HepG2 (cell line): ENCODE results near the gene HOXC5. TPM values are rescaled to one million over a fixed set of nuclear protein-coding genes. Genes with fewer than 3 reads are reported as not detected.
"Not testable (repeated sequence)": the region's sequence is repeated elsewhere in the genome, so short reads cannot be mapped to it uniquely, and the experiment has no call there.

Experiments
- ATAC-seq: fragments of 200-7000 bp; cut with Tn5 transposase; 3 replicates; pipeline ENCODE4 v1.9.1; 2020; ENCODE audit warnings: mild to moderate bottlenecking, moderate library complexity
- BruUV-seq: library from RNA; stranded (reverse); fragments of 400-500 nt; replicated peaks from 2 replicates; lab custom pipeline; 2021; lab: Mats Ljungman, UMichigan
- CTCF ChIA-PET: fragments of 300-600 bp; formaldehyde crosslinking; extraction: SDS; loops from one replicate; lab custom pipeline; 2021; ENCODE audit warnings: low total read pairs, inconsistent platforms, low intra/inter-chr PET ratio; lab: Yijun Ruan, JAX
- POLR2A ChIA-PET: fragments of 350-600 bp; sonication (Branson Sonifier 250); formaldehyde crosslinking; loops from one replicate; lab custom pipeline; 2020; ENCODE audit warnings: antibody characterized with exemption, inconsistent platforms; lab: Yijun Ruan, JAX
- DNase-seq: peaks from one replicate; pipeline ENCODE4 v3.0.0-alpha.2; 2015; ENCODE audit warnings: low spot score
- FAIRE-seq: peaks from 3 replicates; lab custom pipeline; 2011; peaks lifted over from hg19 to GRCh38; lab: Jason Lieb, UNC
- H2AFZ ChIP-seq: one replicate; pipeline ENCODE4 v1.6.1; 2011; ENCODE audit warnings: low read length, inconsistent platforms
- H3K27ac ChIP-seq: fragments of 300-600 bp; 3 replicates; pipeline ENCODE4 v1.8.0; 2011; ENCODE audit warnings: mixed run types, mild to moderate bottlenecking, mixed read lengths, low read length, inconsistent platforms; ENCODE audit not compliant: insufficient read depth; ENCODE audit errors: extremely low read length
- H3K27me3 ChIP-seq, 2 experiments: fragments of 200-600 bp in 1 of 2; 2 replicates in 1 of 2; 3 replicates in 1 of 2; pipeline versions ENCODE4 v1.6.0 to v1.8.0; 2011; ENCODE audit warnings: low read length in 2 of 2, mild to moderate bottlenecking in 2 of 2, moderate library complexity in 2 of 2, inconsistent platforms in 1 of 2; ENCODE audit not compliant: insufficient read depth in 2 of 2, control insufficient read depth in 1 of 2
- H3K36me3 ChIP-seq, 2 experiments: fragments of 200-600 bp in 1 of 2; replicated peaks in 1 of 2; 2 replicates in 1 of 2; 3 replicates in 1 of 2; pipeline versions ENCODE4 v1.5.1 to v1.8.0; 2011; ENCODE audit warnings: low read length in 2 of 2, inconsistent platforms in 1 of 2; ENCODE audit not compliant: insufficient read depth in 2 of 2, control insufficient read depth in 1 of 2
- H3K4me1 ChIP-seq: 2 replicates; pipeline ENCODE4 v1.5.1; 2012; ENCODE audit warnings: low read length, inconsistent platforms; ENCODE audit not compliant: insufficient read depth
- H3K4me2 ChIP-seq: 2 replicates; pipeline ENCODE4 v1.6.0; 2011; ENCODE audit warnings: low read depth, low read length, inconsistent platforms
- H3K4me3 ChIP-seq, 3 experiments: fragments of 200-600 bp in 1 of 3; sonication (generic), shearing (Covaris generic) in 1 of 3; replicated peaks in 1 of 3; 2 replicates each; pipeline ENCODE4 v1.5.1; 2011 to 2016; ENCODE audit warnings: low read length in 3 of 3, inconsistent platforms in 2 of 3, low read depth in 2 of 3, mild to moderate bottlenecking in 2 of 3, control low read depth in 1 of 3, mixed read lengths in 1 of 3; ENCODE audit not compliant: insufficient read depth in 1 of 3
- H3K79me2 ChIP-seq: one replicate; pipeline ENCODE4 v1.6.1; 2011; ENCODE audit warnings: low read length, inconsistent platforms; ENCODE audit not compliant: insufficient read depth
- H3K9ac ChIP-seq: 2 replicates; pipeline ENCODE4 v1.6.0; 2011; ENCODE audit warnings: mild to moderate bottlenecking, low read depth, low read length, inconsistent platforms; ENCODE audit not compliant: insufficient read depth
- H3K9me3 ChIP-seq: 2 replicates; pipeline ENCODE4 v1.5.1; 2012; ENCODE audit warnings: mild to moderate bottlenecking, low read length
- H4K20me1 ChIP-seq: 2 replicates; pipeline ENCODE4 v1.6.0; 2011; ENCODE audit warnings: inconsistent platforms, mild to moderate bottlenecking, low read length, moderate library complexity; ENCODE audit not compliant: insufficient read depth
- FOXK2 ChIP-seq: fragments of 450-650 bp; IDR thresholded peaks from 2 replicates; pipeline ENCODE4 v1.6.1; 2016
- MTA1 ChIP-seq: sonication (generic); formaldehyde crosslinking; IDR thresholded peaks from 2 replicates; pipeline ENCODE4 v1.4.0; 2020; ENCODE audit warnings: missing genetic modification reagents, mild to moderate bottlenecking, borderline replicate concordance
- NR2F1 ChIP-seq, 2 experiments: fragments of 450-650 bp in 1 of 2; formaldehyde crosslinking in 1 of 2; IDR thresholded peaks; 2 replicates each; pipeline versions ENCODE4 v1.5.0 to v1.6.1; 2016 to 2020; ENCODE audit warnings: mild to moderate bottlenecking in 1 of 2, missing compliant biosample characterization in 1 of 2, missing genetic modification reagents in 1 of 2, moderate library complexity in 1 of 2
- RNF2 ChIP-seq: fragments of 450-650 bp; conservative IDR thresholded peaks from 2 replicates; pipeline ENCODE4 v1.6.1; 2016; ENCODE audit warnings: low read depth
- WGBS: methylation state at CpG from one replicate; pipeline ENCODE4 v1.1.6; 2017; ENCODE audit warnings: low lambda C conversion rate; 5-methylcytosine and 5-hydroxymethylcytosine counted together
- in situ Hi-C: cut with HindIII; loops from 2 replicates; pipeline ENCODE4 v1.10.0; 2017; ENCODE audit warnings: low pct_unique_long_range_greater_than_20kb; ENCODE audit not compliant: extremely low pct_ligation_motif_present
- intact Hi-C: fragments of 100-400 bp; cut with micrococcal nuclease; formaldehyde crosslinking; loops from one replicate; pipeline ENCODE4 v1.10.0; 2022; ENCODE audit not compliant: unreplicated experiment
- polyA plus RNA-seq, 8 experiments: library from polyadenylated mRNA; depleted of rRNA in 3 of 8; stranded (reverse) in 7 of 8; unstranded in 1 of 8; fragments of >200 nt; fragmentation: Illumina TruSeq in 4 of 8; extraction: Trizol in 4 of 8; gene quantifications; 2 replicates each; pipeline versions ENCODE4 v1.2.1 to v1.2.3, GENCODE V29; 2011 to 2016; ENCODE audit warnings: low read depth in 4 of 8, missing spikeins in 1 of 8, mixed read lengths in 1 of 8; ENCODE audit not compliant: insufficient read depth in 1 of 8
- total RNA-seq, 5 experiments: library from RNA; depleted of rRNA; stranded (reverse); fragments of >200 nt; fragmentation: Illumina TruSeq; extraction: Trizol; gene quantifications; 2 replicates each; pipeline ENCODE4 v1.2.3, GENCODE V29; 2016; ENCODE audit warnings: low read depth in 1 of 5
- TF ChIP-seq, protein P1 (sequence below), 2 experiments: sonication (generic) in 1 of 2; formaldehyde crosslinking in 1 of 2; IDR thresholded peaks; 2 replicates each; pipeline versions ENCODE4 v1.4.0 to v1.6.1; 2018 to 2020; ENCODE audit warnings: missing genetic modification reagents in 2 of 2, borderline replicate concordance in 1 of 2, low read depth in 1 of 2, mild to moderate bottlenecking in 1 of 2, missing biosample characterization in 1 of 2
- TF ChIP-seq, protein P2 (sequence below): IDR thresholded peaks from 2 replicates; pipeline ENCODE4 v1.6.1; 2016; ENCODE audit warnings: low read depth, borderline replicate concordance

The HOXC5 gene
- total and polyA plus RNA-seq, 2 of the 13 experiments (the other 11 are each of a cell fraction or from before 2014, with no cell fraction given) = not detected

DNA sequence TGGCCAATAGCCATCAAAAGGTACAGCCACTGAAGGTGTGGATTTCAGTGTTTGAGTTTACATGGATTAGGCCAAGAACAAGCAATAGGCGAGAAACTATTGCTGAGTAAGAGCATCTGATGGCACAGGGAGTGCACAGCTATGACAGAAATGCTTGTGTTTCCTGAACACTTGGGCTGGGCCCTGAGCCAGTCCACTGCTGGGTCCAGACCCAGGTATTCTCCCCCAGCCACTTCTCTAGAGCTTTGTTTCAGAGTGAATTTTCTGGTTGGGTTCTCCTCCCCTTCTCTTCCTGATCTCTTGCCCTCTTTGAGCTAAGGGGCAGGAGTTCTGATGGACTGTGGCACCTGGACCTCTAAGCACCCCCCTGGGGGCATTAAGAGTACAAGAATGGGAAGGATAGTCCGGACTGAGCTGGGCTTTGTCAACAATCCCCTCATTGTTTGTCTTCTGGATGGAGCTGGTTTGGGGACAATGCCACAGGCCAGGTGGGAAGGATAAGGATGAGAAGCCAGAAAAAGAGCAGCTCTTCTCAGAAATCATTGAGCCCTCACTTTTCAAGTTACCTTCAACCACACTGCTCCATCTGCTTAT lies 8.3 kb downstream of the HOXC5 start:
- Histone ChIP-seq H3K79me2 (no peaks in the 10 kb centered on the region), H2AFZ (no peak overlapping the region), H3K9me3 (no peaks in the 10 kb centered on the region), H3K27ac (no peak overlapping the region), H3K4me3 (no peak overlapping the region), H4K20me1 (no peaks in the 10 kb centered on the region), H3K36me3 (no peaks in the 10 kb centered on the region), H3K4me2 (no peak overlapping the region), H3K4me1 (no peaks in the 10 kb centered on the region), H3K27me3 (peaks cover 10 to 56% of the 10 kb centered on the region in 2 experiments), H3K9ac (no peak overlapping the region)
- TF ChIP-seq FOXK2 (no peak), MTA1 (CRISPR knock-in tag) (no peak), RNF2 (no peak), NR2F1 (CRISPR knock-in tag; IDR thresholded peaks at IDR 0.05) (no peak)
- TF ChIP-seq, protein P1, sequence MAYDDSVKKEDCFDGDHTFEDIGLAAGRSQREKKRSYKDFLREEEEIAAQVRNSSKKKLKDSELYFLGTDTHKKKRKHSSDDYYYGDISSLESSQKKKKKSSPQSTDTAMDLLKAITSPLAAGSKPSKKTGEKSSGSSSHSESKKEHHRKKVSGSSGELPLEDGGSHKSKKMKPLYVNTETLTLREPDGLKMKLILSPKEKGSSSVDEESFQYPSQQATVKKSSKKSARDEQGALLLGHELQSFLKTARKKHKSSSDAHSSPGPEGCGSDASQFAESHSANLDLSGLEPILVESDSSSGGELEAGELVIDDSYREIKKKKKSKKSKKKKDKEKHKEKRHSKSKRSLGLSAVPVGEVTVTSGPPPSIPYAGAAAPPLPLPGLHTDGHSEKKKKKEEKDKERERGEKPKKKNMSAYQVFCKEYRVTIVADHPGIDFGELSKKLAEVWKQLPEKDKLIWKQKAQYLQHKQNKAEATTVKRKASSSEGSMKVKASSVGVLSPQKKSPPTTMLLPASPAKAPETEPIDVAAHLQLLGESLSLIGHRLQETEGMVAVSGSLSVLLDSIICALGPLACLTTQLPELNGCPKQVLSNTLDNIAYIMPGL (CRISPR knock-in tag; IDR thresholded peaks at IDR 0.05; ENCODE audit: borderline replicate concordance in 1 of 2, low read depth in 1 of 2) = no peak
- TF ChIP-seq, protein P2, sequence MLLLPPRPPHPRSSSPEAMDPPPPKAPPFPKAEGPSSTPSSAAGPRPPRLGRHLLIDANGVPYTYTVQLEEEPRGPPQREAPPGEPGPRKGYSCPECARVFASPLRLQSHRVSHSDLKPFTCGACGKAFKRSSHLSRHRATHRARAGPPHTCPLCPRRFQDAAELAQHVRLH (CRISPR knock-in tag) = no peak
- no TSS peak for BruUV-seq
- POLR2A ChIA-PET = no interaction called here
- intact Hi-C loops = no loop called here
- in situ Hi-C loops = no loop called here
- 5% methylated on average over 2 of the region's 2 CpGs for WGBS
- CTCF ChIA-PET = no interaction called here
- no peak for FAIRE-seq
- ATAC-seq = no peak
- DNase-seq = no peak

DNA sequence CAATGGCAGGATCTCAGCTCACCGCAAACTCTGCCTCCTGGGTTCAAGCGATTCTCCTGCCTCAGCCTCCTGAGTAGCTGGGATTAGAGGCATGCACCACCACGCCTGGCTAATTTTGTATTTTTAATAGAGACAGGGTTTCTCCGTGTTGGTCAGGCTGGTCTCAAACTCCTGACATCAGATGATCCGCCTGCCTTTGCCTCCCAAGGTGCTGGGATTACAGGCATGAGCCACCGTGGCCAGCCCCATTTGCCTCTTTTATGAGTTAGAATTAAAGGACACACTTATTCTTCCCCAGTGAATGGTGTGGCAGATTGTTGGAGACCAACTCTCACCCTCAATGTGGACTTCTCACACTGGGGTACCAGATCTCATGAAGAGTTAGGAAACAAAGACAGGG lies 9.2 kb downstream of the HOXC5 start:
- H3K9me3 ChIP-seq, in situ Hi-C loops, H3K36me3 ChIP-seq, H3K4me1 ChIP-seq, DNase-seq, ATAC-seq, H3K4me3 ChIP-seq, intact Hi-C loops, H3K9ac ChIP-seq, H3K79me2 ChIP-seq, FAIRE-seq, H3K27ac ChIP-seq, POLR2A ChIA-PET, H2AFZ ChIP-seq, CTCF ChIA-PET, BruUV-seq, H4K20me1 ChIP-seq, H3K4me2 ChIP-seq: not testable (repeated sequence)
- H3K27me3 ChIP-seq = peaks cover 8 to 64% of the 10 kb centered on the region in 2 experiments
- 35% methylated on average over 6 of the region's 6 CpGs for WGBS
